ENCODE data around the gene IDS. TPM values are rescaled to one million over a fixed set of nuclear protein-coding genes. Genes with fewer than 3 reads are reported as not detected.
A peak's percentile ranks its signal among the peaks of the same experiment; 100 is the strongest.
"Not testable (repeated sequence)": the region's sequence is repeated elsewhere in the genome, so short reads cannot be mapped to it uniquely, and the experiment has no call there.

The IDS gene
- total RNA-seq, 1 experiment from 2014 or later: 53.2 TPM

DNA sequence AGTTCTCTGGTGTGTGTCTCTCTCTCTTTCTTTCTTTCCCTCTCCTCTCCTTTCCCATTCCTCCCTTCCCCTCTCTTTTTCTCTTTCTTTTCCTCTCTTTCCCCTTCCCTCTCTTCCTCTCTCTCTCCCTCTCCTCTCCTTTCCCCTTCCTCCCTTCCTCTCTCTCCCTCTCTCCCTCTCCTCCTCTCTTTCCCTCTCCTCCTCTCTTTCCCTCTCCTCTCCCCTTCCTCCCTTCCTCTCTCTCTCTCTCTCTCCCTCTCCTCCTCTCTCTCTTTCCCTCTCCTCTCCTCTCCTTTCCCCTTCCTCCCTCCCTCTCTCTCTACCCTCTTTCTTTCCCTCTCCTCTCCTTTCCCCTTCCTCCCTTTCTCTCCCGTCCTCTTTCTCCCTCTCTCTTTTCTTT lies 23.3 kb upstream of the IDS start:
- DNase-seq (ENCODE audit: low spot score): no peak

DNA sequence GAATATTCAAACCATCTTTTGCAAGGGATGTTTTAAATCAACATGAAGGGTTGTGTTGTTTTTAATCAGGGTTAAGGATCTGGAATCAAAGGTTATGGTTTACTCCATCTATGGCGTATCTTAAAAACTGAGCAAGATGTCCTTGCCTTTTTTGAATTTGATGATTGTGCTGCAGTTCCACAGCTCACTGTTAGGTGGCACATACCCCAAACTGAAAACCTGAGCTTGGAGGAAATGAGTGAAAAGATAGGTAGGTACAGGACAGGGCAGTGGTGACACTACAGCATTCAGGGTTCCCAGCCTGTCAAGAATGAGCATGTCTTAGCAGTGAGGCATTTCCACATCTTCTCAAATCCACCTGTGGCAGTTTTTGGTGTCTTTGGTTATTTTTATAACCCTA lies 22.6 kb upstream of the IDS start:
- DNase-seq (ENCODE audit: low spot score): peak; percentile 65

DNA sequence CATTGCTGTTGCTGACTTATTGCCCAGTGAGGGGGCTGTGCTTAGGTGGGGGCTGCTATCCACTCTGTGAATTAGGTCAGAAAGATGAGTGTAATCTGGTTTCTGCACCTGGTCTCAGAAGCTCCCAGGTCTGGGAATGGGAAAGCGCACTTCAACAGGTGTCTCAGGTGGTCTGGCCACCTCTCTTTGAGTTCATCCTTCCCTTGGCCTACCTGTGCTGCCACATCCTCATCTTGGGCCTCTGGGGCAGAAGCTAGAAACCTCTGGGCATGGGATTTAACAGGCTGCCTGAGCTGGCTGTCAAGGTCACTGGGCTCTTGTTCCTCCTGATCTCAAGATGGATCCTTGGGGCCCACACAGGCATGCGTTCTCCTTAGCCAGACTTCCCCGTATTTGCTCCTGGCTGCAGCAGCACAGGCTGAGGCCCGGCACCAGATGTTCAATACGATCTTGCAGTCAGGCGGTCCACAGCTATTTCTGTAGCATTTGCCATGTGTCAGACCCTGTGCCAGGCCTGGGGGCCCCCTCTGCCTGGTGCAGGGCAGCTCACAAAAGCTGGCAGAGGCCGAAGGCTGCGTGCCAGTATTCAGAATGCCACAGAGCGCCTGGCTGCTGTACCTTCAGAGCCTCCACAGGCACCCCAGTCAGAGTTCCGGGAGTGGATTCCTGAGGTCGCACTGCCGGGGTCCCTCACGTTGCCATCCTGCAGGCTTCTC lies 21.4 kb upstream of the IDS start:
- not testable (repeated sequence) for DNase-seq (ENCODE audit: low spot score)

DNA sequence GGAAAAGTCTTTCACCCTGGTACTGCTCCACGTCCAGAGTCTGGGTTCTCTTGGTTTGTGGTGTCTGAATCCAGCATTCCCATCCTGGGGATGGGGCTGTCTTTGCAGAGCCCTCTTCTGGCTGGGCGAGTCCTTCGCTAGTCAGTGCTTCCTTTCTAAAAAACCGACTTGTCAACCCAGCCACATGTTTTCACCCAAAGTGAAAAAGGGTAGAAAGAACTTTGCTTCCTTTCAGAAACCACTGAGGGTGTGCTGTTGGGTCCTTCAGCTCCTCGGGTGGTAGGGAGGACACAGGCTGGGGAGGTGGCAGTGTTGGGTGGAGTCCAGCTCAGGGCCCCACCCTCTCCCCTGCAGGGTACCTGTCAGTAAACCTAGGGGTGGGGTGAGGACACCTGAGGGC lies 20.8 kb upstream of the IDS start:
- peak; percentile 22 for DNase-seq (ENCODE audit: low spot score)

DNA sequence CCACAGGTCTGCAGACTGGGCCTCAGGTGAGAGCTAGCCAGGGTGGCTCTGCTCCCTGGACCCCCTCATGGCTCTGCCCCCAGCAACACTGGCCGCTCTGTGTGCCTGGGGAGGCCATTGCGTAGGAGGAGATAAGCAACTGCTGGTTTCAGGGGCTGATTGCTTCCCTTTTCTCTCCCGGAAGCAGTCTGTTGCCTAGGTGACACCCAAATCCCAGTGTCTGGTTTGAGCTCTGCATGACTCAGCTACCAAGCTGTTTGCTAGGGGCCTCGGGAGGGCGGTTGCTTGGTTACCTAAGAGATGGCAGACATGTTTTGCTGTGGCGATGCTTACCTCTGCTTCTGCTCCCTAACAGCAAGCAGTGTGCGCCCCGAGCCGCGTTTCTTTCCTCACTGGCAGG lies 20.3 kb upstream of the IDS start:
- peak; percentile 60 for DNase-seq (ENCODE audit: low spot score)

DNA sequence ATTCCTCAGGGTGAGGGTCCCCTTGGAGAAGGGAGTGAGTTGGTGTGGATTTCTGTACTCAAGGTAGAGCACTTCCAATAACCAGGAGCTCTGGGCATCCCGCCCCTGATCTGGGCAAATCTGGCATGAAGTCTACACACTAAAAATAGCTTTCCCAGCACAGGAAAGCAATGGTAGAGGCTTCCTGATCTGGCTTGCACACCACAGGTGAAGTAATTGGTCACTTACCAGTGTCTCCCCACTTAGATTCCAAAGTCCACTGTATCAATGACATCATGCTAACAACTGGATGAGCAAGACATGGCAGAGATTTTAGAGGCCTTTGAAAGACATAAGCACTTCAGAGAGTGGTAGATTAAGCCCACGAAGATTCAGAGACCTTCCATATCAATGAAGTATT lies 17.8 kb upstream of the IDS start:
- peak; percentile 84 for DNase-seq (ENCODE audit: low spot score)

DNA sequence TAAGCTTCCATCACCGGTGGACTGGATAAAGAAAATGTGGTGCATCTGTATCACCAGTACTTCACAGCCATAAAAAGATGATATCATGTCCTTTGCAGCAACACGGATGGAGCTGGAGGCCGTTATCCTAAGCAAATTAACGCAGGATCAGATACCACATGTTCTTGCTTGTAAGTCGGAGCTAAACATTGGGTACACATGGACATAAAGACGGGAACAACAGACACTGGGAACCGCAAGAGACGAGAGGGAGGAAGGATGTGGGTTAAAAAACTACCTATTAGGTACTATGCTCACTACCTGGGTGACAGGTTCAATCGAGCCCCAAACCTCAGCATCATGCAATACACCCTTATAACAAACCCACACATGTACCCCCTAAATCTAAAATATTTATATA lies 16.3 kb upstream of the IDS start:
- DNase-seq (ENCODE audit: low spot score): no peak

DNA sequence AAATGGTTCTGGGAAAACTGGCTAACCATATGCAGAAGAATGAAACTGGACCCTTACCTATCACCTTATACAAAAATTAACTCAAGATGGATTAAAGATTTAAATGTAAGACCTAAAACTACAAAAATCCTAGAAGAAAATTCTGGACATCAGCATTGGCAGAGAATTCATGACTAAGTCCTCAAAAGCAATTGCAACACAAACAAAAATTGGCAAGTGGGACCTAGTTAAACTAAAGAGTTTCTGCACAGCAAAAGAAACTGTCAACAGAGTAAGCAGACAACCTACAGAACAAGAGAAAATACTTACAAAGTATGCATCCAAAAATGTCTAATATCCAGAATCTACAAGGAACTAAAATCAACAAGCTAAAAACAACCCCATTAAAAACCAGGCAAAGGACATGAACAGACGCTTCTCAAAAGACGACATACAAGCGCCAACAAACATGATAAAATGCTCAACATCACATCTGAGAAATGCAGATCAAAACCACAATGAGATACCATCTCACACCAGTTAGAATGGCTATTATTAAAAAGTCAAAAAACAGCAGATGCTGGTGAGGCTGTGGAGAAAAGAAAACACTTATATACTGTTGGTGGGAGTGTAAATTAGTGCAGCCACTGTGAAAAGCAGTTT lies 15.7 kb upstream of the IDS start:
- not testable (repeated sequence) for DNase-seq (ENCODE audit: low spot score)

DNA sequence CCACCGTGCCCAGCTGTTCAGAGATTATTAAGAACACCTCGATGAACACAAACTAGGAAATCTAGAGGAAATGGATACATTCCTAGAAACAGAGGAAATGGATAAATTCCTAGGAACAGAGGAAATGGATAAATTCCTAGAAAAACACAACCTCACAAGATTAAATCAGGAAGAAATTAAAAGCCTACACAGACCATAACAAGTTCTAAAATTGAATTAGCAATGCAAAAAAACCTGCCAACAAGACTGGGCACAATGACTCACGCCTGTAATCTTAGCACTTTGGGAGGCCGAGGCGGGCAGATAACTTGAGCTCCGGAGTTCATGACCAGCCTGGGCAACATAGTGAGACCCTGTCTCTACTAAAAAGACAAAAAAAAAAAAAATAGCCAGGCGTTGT lies 13.1 kb upstream of the IDS start:
- no peak for DNase-seq (ENCODE audit: low spot score)

DNA sequence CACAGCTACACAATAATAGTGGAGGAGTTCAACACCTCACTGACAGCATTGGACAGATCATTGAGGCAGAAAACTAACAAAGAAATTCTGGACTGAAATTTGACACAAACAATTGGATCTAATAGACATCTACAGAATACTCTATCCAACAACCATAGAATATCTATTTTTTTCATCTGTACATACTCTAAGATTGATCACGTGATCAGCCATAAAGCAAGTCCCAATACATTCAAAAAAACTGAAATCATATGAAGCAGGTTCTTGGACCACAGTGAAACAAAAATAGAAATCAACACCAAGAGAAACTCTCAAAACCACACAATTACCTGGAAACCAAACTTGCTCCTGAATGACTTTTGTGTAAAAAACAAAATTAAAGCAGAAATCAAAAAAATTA lies 12.2 kb upstream of the IDS start:
- no peak for DNase-seq (ENCODE audit: low spot score)

DNA sequence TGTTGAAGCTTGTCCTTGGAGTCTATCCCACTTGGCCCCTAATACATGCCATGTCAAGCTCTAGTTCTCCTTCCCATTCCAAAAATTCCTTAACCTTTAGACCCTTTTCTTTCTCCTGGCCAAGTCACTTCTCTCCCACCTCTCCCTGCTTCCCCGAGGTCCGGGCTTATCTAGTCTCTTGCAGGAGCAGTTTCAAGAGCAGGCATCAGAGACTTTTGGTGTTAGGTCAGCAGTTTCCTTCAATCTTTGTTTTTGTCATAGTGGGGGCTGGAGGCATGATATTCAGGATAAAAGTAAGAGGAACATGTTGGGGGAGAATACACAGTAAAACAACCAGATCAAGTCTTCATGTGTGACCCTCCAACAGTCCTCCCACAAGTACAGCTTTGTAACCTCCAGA lies 11.5 kb upstream of the IDS start:
- no peak for DNase-seq (ENCODE audit: low spot score)

DNA sequence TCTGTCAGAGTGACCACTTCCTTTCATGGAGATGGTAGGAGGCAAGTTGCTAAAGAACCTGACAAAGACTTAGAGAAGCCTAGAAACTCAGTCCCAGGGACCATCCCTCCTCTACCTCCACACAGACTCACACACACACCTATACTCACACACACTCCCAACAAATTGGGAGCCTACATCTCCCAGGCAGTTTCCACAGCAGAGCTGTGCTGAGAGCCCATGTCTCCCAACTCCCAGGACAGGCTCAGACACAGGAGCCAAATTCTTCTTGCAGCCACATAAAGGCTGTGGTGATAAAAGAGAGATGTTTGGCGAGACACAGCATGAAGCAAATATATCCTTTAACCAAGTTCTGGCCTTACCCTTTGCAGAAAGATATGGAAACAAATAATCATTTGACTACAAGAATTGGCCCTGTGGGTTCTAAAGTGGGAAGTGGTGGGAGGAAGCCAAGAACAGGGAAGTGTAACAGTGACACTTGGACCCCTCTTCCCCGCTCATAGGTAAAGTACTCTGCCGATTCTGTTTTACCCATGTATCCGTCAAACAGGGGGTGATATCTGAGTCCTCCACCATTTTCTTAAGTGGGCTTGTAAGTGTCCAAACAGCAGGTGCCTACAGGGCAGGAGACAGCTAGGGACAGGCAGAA lies 11.0 kb upstream of the IDS start:
- DNase-seq (ENCODE audit: low spot score): no peak

DNA sequence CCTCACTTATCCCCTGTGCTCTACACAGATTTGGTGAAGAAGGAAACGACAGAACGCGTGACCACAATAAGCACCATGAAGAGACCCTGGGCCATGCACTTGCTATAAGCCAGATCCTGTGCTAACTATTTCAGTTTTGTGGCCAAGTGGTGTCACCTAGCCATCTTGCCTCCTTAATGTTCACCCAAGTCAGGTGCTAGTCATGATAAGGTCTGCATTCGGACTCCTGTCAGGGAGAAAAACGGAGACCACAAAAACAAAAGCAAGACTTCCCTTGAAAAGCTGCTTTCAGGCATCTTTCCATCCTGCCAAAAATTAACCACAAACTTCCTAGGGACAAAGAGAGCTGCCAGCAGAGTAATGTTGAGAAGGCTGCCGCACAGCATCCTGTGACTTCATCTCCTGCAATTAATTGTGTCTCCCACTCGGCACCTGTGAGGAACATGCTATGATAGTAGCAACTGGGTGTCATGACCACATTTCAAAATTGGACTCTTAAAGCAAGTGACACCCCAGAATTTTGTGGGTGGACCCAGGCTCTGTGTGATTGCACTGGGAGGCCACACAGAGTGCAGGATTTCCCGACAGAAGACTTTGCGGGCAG lies 8.8 kb upstream of the IDS start:
- DNase-seq (ENCODE audit: low spot score): no peak

DNA sequence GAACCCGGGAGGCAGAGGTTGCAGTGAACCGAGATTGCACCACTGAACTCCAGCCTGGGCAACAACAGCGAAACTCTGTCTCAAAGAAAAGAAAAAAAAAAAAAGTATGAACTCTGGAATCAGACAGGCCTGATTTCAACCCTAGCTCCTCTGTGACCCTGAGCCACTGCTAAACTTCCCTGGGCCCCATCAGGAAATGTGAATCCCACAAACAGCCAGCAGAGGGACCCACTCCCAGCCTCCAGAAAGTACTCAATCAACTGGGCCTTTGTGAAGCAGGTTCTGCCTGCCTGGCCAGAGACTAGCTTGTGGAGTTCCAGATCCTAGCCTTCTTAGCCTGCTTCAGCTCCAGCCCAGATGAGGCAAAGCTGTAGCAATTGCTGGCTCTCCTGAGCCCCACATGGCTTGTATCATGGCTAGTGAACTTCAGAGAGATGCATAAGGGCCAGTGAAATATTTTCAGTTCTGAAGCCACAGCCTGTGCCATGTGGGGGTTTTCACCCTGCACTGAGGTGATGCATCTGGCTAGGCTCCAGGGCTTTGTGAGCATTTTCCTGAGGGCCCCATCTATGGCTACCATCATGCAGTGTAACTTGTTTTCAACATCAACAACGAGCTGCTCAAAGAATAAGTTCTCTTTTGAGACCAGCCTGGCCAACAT lies 7.2 kb upstream of the IDS start:
- DNase-seq (ENCODE audit: low spot score): peak; percentile 87

DNA sequence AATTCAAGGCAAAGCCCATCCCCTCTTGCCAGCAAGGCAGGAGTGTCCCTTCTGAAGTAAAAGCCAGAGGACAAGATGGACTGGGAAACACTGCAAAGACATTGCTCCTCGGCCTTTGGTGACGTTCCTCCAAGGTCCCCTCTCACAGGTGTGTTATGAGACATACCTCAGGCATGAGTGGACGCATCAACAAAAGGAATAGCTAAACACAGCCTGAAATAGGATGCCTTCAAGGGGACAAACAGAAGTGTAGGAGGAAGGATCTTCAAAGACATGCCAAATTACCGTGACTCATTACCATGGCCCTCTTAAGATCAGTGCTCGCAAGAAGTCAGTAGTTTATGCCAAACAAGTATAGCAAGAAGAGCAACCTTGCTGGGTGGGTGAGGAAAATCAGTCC lies 6.0 kb upstream of the IDS start:
- peak; percentile 72 for DNase-seq (ENCODE audit: low spot score)

DNA sequence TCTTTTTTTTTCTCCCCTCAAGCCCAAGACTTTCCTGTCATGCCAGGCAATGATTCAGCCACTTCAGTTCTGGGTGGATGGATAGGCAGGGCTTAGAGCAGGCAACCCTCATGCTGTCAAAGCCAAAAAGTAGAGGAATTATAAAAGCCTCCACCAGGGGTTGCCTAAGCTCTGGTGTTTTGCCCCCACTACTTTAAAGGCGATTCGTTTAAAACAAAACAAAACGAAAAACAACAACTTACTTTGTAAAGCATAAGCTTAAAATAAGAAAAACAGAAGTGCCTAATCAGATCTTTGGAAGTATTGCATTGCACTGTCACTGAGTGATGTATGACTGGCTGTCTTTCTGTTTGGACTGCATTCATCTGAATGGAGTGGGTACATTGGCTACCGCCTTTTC lies 5.3 kb upstream of the IDS start:
- DNase-seq (ENCODE audit: low spot score): no peak

DNA sequence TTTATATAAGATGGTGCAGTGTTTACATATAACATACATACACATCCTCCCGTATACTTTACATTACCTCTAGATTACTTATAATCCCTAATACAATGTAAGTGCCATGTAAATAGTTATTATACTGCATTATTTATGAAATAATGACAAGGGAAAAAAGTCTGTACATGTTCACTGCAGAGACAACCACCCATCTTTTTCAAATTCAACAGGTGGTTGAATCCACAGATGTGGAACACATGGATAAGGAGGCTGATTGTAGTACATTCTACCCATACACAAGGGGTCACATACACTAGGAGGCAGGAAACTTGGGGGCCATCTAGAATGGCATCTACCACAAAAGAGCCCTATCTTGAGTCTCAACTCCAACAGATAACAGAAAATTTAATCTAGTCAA lies 3.4 kb upstream of the IDS start:
- no peak for DNase-seq (ENCODE audit: low spot score)

DNA sequence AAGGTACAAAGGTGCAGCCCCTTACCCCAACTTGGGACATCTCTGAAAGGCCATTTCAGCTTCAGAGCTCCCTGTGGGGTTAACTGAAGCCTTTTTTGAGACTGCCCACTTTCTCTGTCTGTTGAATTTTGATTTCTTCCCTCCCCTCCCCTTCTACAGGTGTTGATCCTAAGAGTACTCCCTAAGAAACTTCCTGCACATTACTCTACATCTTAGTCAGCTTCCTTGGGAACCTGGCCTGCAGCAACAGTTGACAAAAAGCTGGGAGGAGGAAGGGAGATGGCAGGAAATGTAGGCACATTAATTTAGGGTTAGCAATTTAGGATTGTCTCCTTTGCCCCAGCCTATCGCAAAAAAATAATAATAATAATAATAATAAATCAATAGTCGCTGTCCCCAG lies 1.2 kb upstream of the IDS start:
- no peak for DNase-seq (ENCODE audit: low spot score)

DNA sequence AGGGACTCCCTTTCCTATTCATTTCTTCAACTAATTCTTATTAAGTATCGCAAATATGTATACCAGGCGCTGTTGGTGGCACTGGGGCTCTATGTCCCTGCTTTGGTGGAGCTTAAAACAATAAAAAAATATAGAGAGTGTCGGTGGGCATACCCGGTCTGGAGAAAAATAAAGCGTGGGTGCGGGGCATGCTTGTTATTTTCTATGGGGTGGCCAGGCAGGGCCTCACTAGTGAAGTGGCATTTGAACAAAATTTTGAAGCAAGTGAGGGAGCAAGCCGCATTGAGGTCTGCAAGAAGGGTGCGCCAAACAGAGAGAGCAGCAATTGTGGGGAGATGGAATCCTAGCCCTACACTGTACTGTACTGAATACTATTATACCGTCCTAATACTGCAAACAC lies 565 bp upstream of the IDS start:
- DNase-seq (ENCODE audit: low spot score): no peak

DNA sequence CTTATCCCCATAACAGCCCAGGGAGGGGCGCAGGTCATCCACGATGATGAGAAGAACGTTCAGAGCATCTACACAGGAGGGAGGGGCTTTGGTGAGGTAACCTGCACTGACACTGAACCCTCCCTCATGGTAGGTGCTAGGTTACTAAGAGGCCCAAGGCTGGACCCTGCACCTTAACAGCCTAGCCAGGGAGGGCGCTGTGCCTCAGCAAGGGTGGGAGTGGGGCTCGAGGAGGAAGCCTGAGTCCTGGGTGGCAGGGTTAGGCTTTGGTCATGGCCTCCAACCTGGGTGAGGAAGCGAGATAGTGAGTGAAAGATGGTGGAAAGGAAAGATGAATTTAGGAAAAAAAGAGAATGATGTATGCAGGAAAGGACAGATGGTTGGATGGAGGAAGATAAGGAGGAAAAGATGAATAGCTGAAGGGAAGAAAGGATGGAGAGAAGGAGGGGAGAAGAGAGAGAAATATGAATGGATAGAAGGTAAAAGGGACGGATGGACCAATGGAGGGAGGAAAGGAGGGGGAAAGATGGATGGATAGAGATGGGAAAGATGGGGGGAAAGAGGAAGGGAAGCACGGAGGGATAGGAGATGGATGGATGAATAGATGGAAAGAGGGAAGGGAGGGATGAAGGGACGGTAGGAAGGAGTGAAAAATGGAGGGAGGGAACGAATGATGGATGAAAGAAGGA lies 736 bp downstream of the IDS start:
- peak; percentile 39 for DNase-seq (ENCODE audit: low spot score)

DNA sequence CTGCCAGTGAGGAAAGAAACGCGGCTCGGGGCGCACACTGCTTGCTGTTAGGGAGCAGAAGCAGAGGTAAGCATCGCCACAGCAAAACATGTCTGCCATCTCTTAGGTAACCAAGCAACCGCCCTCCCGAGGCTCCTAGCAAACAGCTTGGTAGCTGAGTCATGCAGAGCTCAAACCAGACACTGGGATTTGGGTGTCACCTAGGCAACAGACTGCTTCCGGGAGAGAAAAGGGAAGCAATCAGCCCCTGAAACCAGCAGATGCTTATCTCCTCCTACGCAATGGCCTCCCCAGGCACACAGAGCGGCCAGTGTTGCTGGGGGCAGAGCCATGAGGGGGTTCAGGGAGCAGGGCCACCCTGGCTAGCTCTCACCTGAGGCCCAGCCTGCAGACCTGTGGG lies 1.7 kb downstream of the IDS start:
- DNase-seq (ENCODE audit: low spot score): peak; percentile 51

DNA sequence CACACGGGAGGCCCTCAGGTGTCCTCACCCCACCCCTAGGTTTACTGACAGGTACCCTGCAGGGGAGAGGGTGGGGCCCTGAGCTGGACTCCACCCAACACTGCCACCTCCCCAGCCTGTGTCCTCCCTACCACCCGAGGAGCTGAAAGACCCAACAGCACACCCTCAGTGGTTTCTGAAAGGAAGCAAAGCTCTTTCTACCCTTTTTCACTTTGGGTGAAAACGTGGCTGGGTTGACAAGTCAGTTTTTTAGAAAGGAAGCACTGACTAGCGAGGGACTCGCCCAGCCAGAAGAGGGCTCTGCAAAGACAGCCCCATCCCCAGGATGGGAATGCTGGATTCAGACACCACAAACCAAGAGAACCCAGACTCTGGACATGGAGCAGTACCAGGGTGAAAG lies 2.2 kb downstream of the IDS start:
- DNase-seq (ENCODE audit: low spot score): not testable (repeated sequence)

Data from HT-29 (cell line).